H54 (cell line): Measurements from ENCODE around the gene GDI1.

Experiments
- DNase-seq: peaks from one replicate; pipeline ENCODE4 v3.0.0; 2011; ENCODE audit warnings: low spot score, mixed read lengths; ENCODE audit not compliant: insufficient read length
- FAIRE-seq: peaks from 3 replicates; lab custom pipeline; 2011; peaks lifted over from hg19 to GRCh38; lab: Jason Lieb, UNC
- POLR2A ChIP-seq: IDR thresholded peaks from 2 replicates; pipeline ENCODE4 v1.6.1; 2011; ENCODE audit warnings: low read depth, mild to moderate bottlenecking, low read length

Gene GDI1

GRCh38 chrX:154401045-154401799 is 35.7 kb upstream of the GDI1 start:
- 0 out of 2 replicates have a peak, but pooled peaks have one; percentile 48 for TF ChIP-seq POLR2A
- FAIRE-seq (no peak), DNase-seq (no peak)

GRCh38 chrX:154401918-154402621 is 34.9 kb upstream of the GDI1 start:
- 0 out of 2 replicates have a peak, but pooled peaks have one; percentile 6 for TF ChIP-seq POLR2A
- DNase-seq: no peak
- FAIRE-seq: no peak

GRCh38 chrX:154402622-154403127 is 34.3 kb upstream of the GDI1 start:
- DNase-seq (no peak), FAIRE-seq (no peak)
- no peak for TF ChIP-seq POLR2A

- no peak for TF ChIP-seq POLR2A
- FAIRE-seq (no peak), DNase-seq (no peak)
These were observed 33.8 kb upstream of the GDI1 start for GRCh38 chrX:154403192-154403591.

GRCh38 chrX:154403858-154404257 is 33.1 kb upstream of the GDI1 start:
- no peak for TF ChIP-seq POLR2A
- FAIRE-seq: no peak
- no peak for DNase-seq

- no peak for FAIRE-seq
- no peak for TF ChIP-seq POLR2A
- DNase-seq: no peak
These were observed 32.2 kb upstream of the GDI1 start for GRCh38 chrX:154404625-154405192.

GRCh38 chrX:154408659-154409221 is 28.2 kb upstream of the GDI1 start:
- TF ChIP-seq POLR2A: peak; percentile 49
- FAIRE-seq: no peak

GRCh38 chrX:154409222-154409871 is 27.6 kb upstream of the GDI1 start, which contains the start of gene DNASE1L1:
DNASE1L1 (minus strand) TSS chrX:154409254; CDS start chrX:154405568, 3,686 bp downstream.
- FAIRE-seq (no peak), DNase-seq (peak; percentile 42)
- no peak for TF ChIP-seq POLR2A

More at GRCh38 chrX:154408659-154409221, 28.2 kb upstream of the GDI1 start:
- no peak for DNase-seq

GRCh38 chrX:154411981-154412340 is 25.0 kb upstream of the GDI1 start:
- DNase-seq (no peak), FAIRE-seq (no peak)
- peak; percentile 64 for TF ChIP-seq POLR2A

GRCh38 chrX:154412468-154412867 is 24.5 kb upstream of the GDI1 start:
- no peak for FAIRE-seq
- no peak for TF ChIP-seq POLR2A
- DNase-seq: no peak

GRCh38 chrX:154413142-154413541 is 23.8 kb upstream of the GDI1 start:
- no peak for DNase-seq
- TF ChIP-seq POLR2A: no peak
- FAIRE-seq: no peak

- no peak for FAIRE-seq
- TF ChIP-seq POLR2A: no peak
- DNase-seq: no peak
These were observed 19.8 kb upstream of the GDI1 start for GRCh38 chrX:154417157-154417556.

- DNase-seq (no peak), FAIRE-seq (no peak)
- no peak for TF ChIP-seq POLR2A
These were observed 17.8 kb upstream of the GDI1 start for GRCh38 chrX:154419189-154419588.
